IPS DF 6.9 (cell line): ENCODE measurements around the gene CACNB3.

Source experiments
- DNase-seq: peaks from one replicate; pipeline ENCODE4 v3.0.0-alpha.2; 2013; ENCODE audit warnings: low read depth, low spot score
- H3K27ac ChIP-seq: one replicate; pipeline ENCODE4 v1.5.1; 2013; ENCODE audit warnings: low read length, control low read depth
- H3K27me3 ChIP-seq: 2 replicates; pipeline ENCODE4 v1.6.1; 2013; ENCODE audit warnings: mild to moderate bottlenecking, low read length; ENCODE audit not compliant: control insufficient read depth, insufficient read depth
- H3K36me3 ChIP-seq: 2 replicates; pipeline ENCODE4 v1.6.1; 2013; ENCODE audit warnings: low read length; ENCODE audit not compliant: control insufficient read depth, insufficient read depth
- H3K4me1 ChIP-seq: 2 replicates; pipeline ENCODE4 v1.6.1; 2013; ENCODE audit warnings: low read length; ENCODE audit not compliant: control insufficient read depth, insufficient read depth
- H3K4me3 ChIP-seq: 2 replicates; pipeline ENCODE4 v1.5.1; 2013; ENCODE audit warnings: mild to moderate bottlenecking, low read length
- H3K9me3 ChIP-seq: 2 replicates; pipeline ENCODE4 v1.6.1; 2013; ENCODE audit warnings: low read length, inconsistent platforms; ENCODE audit not compliant: control insufficient read depth, insufficient read depth
- WGBS: extraction: QIAGEN DNeasy Blood & Tissue Kit; methylation state at CpG from one replicate; pipeline ENCODE4 v1.1.7; 2013; ENCODE audit warnings: mixed read lengths, missing lambda C conversion rate; ENCODE audit not compliant: insufficient read length, insufficient coverage; 5-methylcytosine and 5-hydroxymethylcytosine counted together

Gene CACNB3

GRCh38 chr12:48817873-48818830 is at the start of gene CACNB3:
TSS of gene CACNB3 (plus strand) at chr12:48818496. CDS start at chr12:48818930, 434 bp downstream.
- peak within 1 kb of the TSS; percentile 54; the same call in 1 of the 2 replicates for H3K4me3 ChIP-seq
- peaks cover 21% of the 10 kb centered on the region for H3K27me3 ChIP-seq
- no peaks in the 10 kb centered on the region for H3K9me3 ChIP-seq
- no peaks in the 10 kb centered on the region for H3K36me3 ChIP-seq
- WGBS = no CpG with 5 or more reads among the region's 79 CpGs
- H3K27ac ChIP-seq = no peak within 1 kb of the TSS
- no peak for DNase-seq
- H3K4me1 ChIP-seq = no peaks in the 10 kb centered on the region

GRCh38 chr12:48768736-48769135 is 49.6 kb upstream of the CACNB3 start:
- no peak for DNase-seq
- Histone ChIP-seq H3K27me3 (no peaks in the 10 kb centered on the region), H3K4me3 (no peak overlapping the region), H3K36me3 (0 out of 2 replicates have a peak, but pooled peaks cover 6% of the 10 kb centered on the region), H3K9me3 (no peaks in the 10 kb centered on the region), H3K27ac (no peak overlapping the region), H3K4me1 (peaks cover 6% of the 10 kb centered on the region)
- WGBS = no CpG with 5 or more reads among the region's 9 CpGs

- Histone ChIP-seq H3K36me3 (0 out of 2 replicates have a peak, but pooled peaks cover 7% of the 10 kb centered on the region), H3K27ac (no peak overlapping the region), H3K9me3 (no peaks in the 10 kb centered on the region), H3K4me1 (peaks cover 6% of the 10 kb centered on the region), H3K27me3 (no peaks in the 10 kb centered on the region), H3K4me3 (no peak overlapping the region)
- no peak for DNase-seq
- WGBS = no CpG with 5 or more reads among the region's 10 CpGs
Observed at GRCh38 chr12:48770756-48771155, 47.5 kb upstream of the CACNB3 start.

- Histone ChIP-seq H3K27me3 (no peaks in the 10 kb centered on the region), H3K9me3 (no peaks in the 10 kb centered on the region), H3K36me3 (0 out of 2 replicates have a peak, but pooled peaks cover 10% of the 10 kb centered on the region), H3K4me3 (no peak overlapping the region), H3K4me1 (peaks cover 6% of the 10 kb centered on the region), H3K27ac (no peak overlapping the region)
- WGBS = no CpG with 5 or more reads among the region's 13 CpGs
- no peak for DNase-seq
Observed at GRCh38 chr12:48771588-48772112, 46.6 kb upstream of the CACNB3 start.

- no peak overlapping the region for H3K27ac ChIP-seq
- no CpG with 5 or more reads among the region's 5 CpGs for WGBS
- H3K4me1 ChIP-seq = peaks cover 9% of the 10 kb centered on the region
- peaks cover 13% of the 10 kb centered on the region; the same call in 1 of the 2 replicates for H3K36me3 ChIP-seq
- H3K9me3 ChIP-seq = no peaks in the 10 kb centered on the region
- no peaks in the 10 kb centered on the region for H3K27me3 ChIP-seq
- no peak overlapping the region for H3K4me3 ChIP-seq
- no peak for DNase-seq
Observed at GRCh38 chr12:48773686-48774085, 44.6 kb upstream of the CACNB3 start.

- no peak for DNase-seq
- H3K4me1 ChIP-seq = peaks cover 9% of the 10 kb centered on the region
- WGBS = no CpG with 5 or more reads among the region's 2 CpGs
- no peak overlapping the region for H3K27ac ChIP-seq
- H3K4me3 ChIP-seq = no peak overlapping the region
- no peaks in the 10 kb centered on the region for H3K27me3 ChIP-seq
- H3K9me3 ChIP-seq = no peaks in the 10 kb centered on the region
- peaks cover 13% of the 10 kb centered on the region; the same call in 1 of the 2 replicates for H3K36me3 ChIP-seq
Observed at GRCh38 chr12:48774516-48774915, 43.8 kb upstream of the CACNB3 start.

GRCh38 chr12:48775299-48775698 is 43.0 kb upstream of the CACNB3 start:
- H3K4me1 ChIP-seq = peaks cover 9% of the 10 kb centered on the region
- H3K27me3 ChIP-seq = no peaks in the 10 kb centered on the region
- no peak overlapping the region for H3K27ac ChIP-seq
- H3K4me3 ChIP-seq = no peak overlapping the region
- H3K9me3 ChIP-seq = no peaks in the 10 kb centered on the region
- peaks cover 13% of the 10 kb centered on the region; the same call in 1 of the 2 replicates for H3K36me3 ChIP-seq
- WGBS = no CpG with 5 or more reads among the region's 8 CpGs
- DNase-seq = no peak

GRCh38 chr12:48775991-48776649 is 42.2 kb upstream of the CACNB3 start:
- WGBS = no CpG with 5 or more reads among the region's 29 CpGs
- Histone ChIP-seq H3K27ac (no peak overlapping the region), H3K4me1 (peaks cover 9% of the 10 kb centered on the region), H3K27me3 (no peaks in the 10 kb centered on the region), H3K4me3 (no peak overlapping the region), H3K9me3 (no peaks in the 10 kb centered on the region), H3K36me3 (peaks cover 13% of the 10 kb centered on the region; the same call in 1 of the 2 replicates)
- no peak for DNase-seq

- no peak for DNase-seq
- no peaks in the 10 kb centered on the region for H3K27me3 ChIP-seq
- H3K4me3 ChIP-seq = no peak overlapping the region
- WGBS = no CpG with 5 or more reads among the region's 6 CpGs
- H3K9me3 ChIP-seq = no peaks in the 10 kb centered on the region
- peaks cover 10% of the 10 kb centered on the region; the same call in 1 of the 2 replicates for H3K36me3 ChIP-seq
- no peak overlapping the region for H3K27ac ChIP-seq
- peaks cover 9% of the 10 kb centered on the region for H3K4me1 ChIP-seq
Observed at GRCh38 chr12:48776956-48777355, 41.3 kb upstream of the CACNB3 start.
